PFSK-1 (cell line): ENCODE measurements around the gene LTC4S.

Experiments used
- FOXP2 ChIP-seq: optimal IDR thresholded peaks from 2 replicates; pipeline ENCODE3; 2011; ENCODE audit warnings: borderline replicate concordance, control low read depth, inconsistent platforms; ENCODE audit not compliant: insufficient read depth; ENCODE audit errors: extremely low read length, extremely low read depth
- POLR2AphosphoS5 ChIP-seq: IDR thresholded peaks from 2 replicates; pipeline ENCODE4 v1.6.1; 2012; ENCODE audit warnings: low read depth, mild to moderate bottlenecking, control low read depth, low read length, moderate library complexity
- SIN3A ChIP-seq: IDR thresholded peaks from 2 replicates; pipeline ENCODE4 v1.6.1; 2012; ENCODE audit warnings: mild to moderate bottlenecking, low read length, moderate library complexity, borderline replicate concordance; ENCODE audit not compliant: insufficient read depth
- TAF1 ChIP-seq: IDR thresholded peaks from 2 replicates; pipeline ENCODE4 v1.6.1; 2012; ENCODE audit warnings: low read length, control low read depth, borderline replicate concordance; ENCODE audit not compliant: insufficient read depth
- TF ChIP-seq, protein P1 (sequence below), 2 experiments: IDR thresholded peaks; 2 replicates each; pipeline versions ENCODE4 v1.6.1 to v1.8.0; 2011 to 2012; ENCODE audit warnings: low read depth in 2 of 2, low read length in 2 of 2, control low read depth in 1 of 2, inconsistent platforms in 1 of 2, mild to moderate bottlenecking in 1 of 2, moderate library complexity in 1 of 2; ENCODE audit not compliant: insufficient read depth in 1 of 2

LTC4S gene

GRCh38 chr5:179766726-179767455 lies 26.9 kb upstream of the LTC4S start:
- TF ChIP-seq TAF1 (no peak), FOXP2 (no peak), POLR2AphosphoS5 (no peak), SIN3A (no peak)
- TF ChIP-seq, protein P1, sequence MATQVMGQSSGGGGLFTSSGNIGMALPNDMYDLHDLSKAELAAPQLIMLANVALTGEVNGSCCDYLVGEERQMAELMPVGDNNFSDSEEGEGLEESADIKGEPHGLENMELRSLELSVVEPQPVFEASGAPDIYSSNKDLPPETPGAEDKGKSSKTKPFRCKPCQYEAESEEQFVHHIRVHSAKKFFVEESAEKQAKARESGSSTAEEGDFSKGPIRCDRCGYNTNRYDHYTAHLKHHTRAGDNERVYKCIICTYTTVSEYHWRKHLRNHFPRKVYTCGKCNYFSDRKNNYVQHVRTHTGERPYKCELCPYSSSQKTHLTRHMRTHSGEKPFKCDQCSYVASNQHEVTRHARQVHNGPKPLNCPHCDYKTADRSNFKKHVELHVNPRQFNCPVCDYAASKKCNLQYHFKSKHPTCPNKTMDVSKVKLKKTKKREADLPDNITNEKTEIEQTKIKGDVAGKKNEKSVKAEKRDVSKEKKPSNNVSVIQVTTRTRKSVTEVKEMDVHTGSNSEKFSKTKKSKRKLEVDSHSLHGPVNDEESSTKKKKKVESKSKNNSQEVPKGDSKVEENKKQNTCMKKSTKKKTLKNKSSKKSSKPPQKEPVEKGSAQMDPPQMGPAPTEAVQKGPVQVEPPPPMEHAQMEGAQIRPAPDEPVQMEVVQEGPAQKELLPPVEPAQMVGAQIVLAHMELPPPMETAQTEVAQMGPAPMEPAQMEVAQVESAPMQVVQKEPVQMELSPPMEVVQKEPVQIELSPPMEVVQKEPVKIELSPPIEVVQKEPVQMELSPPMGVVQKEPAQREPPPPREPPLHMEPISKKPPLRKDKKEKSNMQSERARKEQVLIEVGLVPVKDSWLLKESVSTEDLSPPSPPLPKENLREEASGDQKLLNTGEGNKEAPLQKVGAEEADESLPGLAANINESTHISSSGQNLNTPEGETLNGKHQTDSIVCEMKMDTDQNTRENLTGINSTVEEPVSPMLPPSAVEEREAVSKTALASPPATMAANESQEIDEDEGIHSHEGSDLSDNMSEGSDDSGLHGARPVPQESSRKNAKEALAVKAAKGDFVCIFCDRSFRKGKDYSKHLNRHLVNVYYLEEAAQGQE (IDR thresholded peaks at IDR 0.05; ENCODE audit: insufficient read depth in 1 of 2, low read depth in 2 of 2, low read length in 2 of 2): no peak

DNA sequence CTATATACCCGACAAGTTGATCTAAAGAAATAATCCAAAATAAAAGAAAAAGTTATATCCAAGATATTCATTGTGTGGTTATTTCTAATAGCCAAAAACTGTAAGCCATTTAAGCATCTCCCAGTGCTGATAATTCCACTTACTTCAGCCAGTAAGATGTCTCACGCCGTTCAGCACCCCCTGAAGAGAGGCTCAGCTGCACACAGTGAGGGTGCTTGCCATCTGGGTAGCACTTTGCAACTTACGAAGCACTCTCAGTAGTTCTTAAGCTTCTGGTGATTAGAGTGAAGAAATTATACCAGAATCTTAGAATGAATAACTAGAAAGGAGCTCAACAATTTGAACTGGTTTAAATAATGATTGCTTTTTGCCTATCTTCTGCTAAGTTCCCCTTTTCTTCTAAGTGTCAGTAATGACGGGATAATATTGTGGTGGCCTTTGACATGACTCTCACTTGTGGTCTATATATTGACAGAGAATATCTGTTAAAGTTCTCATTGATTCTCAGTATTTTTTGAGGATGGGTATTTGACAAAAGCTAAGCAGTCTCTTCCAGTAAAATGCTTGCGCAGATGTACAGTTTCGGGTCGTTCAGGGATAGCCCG lies 26.2 kb upstream of the LTC4S start:
- no peak for TF ChIP-seq SIN3A
- TF ChIP-seq POLR2AphosphoS5: no peak
- TF ChIP-seq TAF1: no peak
- no peak for TF ChIP-seq FOXP2
- TF ChIP-seq, protein P1 (IDR thresholded peaks at IDR 0.05; ENCODE audit: insufficient read depth in 1 of 2, low read depth in 2 of 2, low read length in 2 of 2): no peak

DNA sequence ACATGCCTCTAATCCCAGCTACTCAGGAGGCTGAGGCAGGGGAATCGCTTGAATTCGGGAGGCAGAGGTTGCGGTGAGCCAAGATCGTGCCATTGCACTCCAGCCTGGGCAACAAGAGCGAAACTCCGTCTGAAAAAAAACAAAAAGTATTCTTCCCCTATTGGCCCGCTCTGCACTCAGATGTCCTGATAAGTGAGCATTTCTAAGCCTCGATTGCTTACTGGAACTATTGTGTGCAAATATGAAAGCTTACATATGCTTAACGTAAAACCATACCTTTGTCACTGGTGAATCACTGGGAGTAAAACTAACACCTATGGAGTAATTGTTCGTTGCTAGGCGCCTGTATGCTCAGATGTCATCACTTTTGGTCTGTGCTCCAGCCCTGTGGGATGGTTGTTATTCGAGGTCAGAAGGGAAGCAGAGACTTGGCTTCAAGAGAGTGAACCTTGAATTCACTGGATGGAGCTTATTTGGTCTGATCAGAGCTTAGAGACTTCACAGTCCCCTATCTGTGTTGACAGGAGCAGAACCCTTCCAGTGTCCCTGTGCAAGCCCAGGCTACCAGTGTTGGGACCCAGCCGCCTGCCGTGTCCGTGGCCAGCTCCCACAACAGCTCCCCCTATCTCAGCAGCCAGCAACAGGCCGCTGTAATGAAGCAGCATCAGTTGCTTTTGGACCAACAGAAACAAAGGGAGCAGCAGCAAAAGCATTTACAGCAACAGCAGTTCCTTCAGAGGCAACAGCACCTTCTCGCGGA lies 25.3 kb upstream of the LTC4S start:
- no peak for TF ChIP-seq SIN3A
- TF ChIP-seq FOXP2: no peak
- no peak for TF ChIP-seq TAF1
- TF ChIP-seq, protein P1 (IDR thresholded peaks at IDR 0.05; ENCODE audit: insufficient read depth in 1 of 2, low read depth in 2 of 2, low read length in 2 of 2): no peak
- TF ChIP-seq POLR2AphosphoS5: no peak

- no peak for TF ChIP-seq FOXP2
- no peak for TF ChIP-seq POLR2AphosphoS5
- TF ChIP-seq, protein P1 (IDR thresholded peaks at IDR 0.05; ENCODE audit: insufficient read depth in 1 of 2, low read depth in 2 of 2, low read length in 2 of 2): no peak
- TF ChIP-seq TAF1: no peak
- TF ChIP-seq SIN3A: no peak
Observed at GRCh38 chr5:179769271-179769670, 24.5 kb upstream of the LTC4S start.
